SJCRH30 (cell line): ENCODE measurements around the gene ART4. TPM values are rescaled to one million over a fixed set of nuclear protein-coding genes. Genes with fewer than 3 reads are reported as not detected.

Experiments
- DNase-seq, 2 experiments: peaks; one replicate each; pipeline ENCODE4 v3.0.0-alpha.2; 2015 to 2020
- H3K27ac ChIP-seq: fragments of 250-450 bp; sonication (Bioruptor Pico); 2 replicates; pipeline ENCODE4 v1.5.1; 2020; ENCODE audit warnings: mild to moderate bottlenecking, moderate library complexity
- H3K27me3 ChIP-seq: fragments of 250-450 bp; sonication (Bioruptor Pico); 2 replicates; pipeline ENCODE4 v1.5.1; 2020; ENCODE audit warnings: mild to moderate bottlenecking, moderate library complexity
- H3K36me3 ChIP-seq: fragments of 250-450 bp; sonication (Bioruptor Pico); 2 replicates; pipeline ENCODE4 v1.5.1; 2020; ENCODE audit warnings: mild to moderate bottlenecking, moderate library complexity
- H3K4me1 ChIP-seq: fragments of 250-450 bp; sonication (Bioruptor Pico); 2 replicates; pipeline ENCODE4 v1.5.1; 2020; ENCODE audit warnings: mild to moderate bottlenecking, moderate library complexity
- H3K4me3 ChIP-seq: fragments of 250-450 bp; sonication (Bioruptor Pico); 2 replicates; pipeline ENCODE4 v1.5.1; 2020; ENCODE audit warnings: mild to moderate bottlenecking, moderate library complexity
- H3K9me3 ChIP-seq: fragments of 250-450 bp; sonication (Bioruptor Pico); replicated peaks from 2 replicates; pipeline ENCODE4 v1.5.1; 2020; ENCODE audit warnings: mild to moderate bottlenecking, moderate library complexity
- total RNA-seq: library from RNA; depleted of rRNA; stranded (reverse); fragments of >200 nt; shearing (Covaris generic); gene quantifications from 2 replicates; pipeline ENCODE4 v1.2.3, GENCODE V29; 2014

ART4 gene
- total RNA-seq, 1 experiment from 2014 or later = not detected

DNA sequence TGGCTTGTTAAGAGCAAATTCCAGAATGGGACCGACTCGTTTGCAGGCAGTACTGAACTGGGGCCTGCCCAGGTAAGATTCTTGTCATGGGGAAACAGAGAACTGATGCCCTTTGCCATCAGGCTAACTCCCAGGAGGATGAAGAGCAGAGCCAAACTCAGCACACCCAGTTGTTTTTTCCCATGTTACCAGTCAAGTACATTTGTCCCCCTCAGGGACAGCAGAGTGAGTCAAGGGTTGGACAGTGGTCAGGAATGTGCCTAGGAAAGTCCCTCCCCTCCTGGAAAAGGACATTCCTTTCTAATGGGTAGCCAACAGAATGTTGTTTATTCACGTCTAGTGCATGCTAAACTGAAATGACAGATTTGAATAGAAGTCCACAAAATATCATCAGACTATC lies 1.6 kb downstream of the ART4 start:
- peak in 1 of 2 experiments; percentile 3 for DNase-seq
- Histone ChIP-seq H3K4me3 (no peak overlapping the region), H3K27me3 (no peaks in the 10 kb centered on the region), H3K36me3 (no peaks in the 10 kb centered on the region), H3K4me1 (no peaks in the 10 kb centered on the region), H3K9me3 (no peaks in the 10 kb centered on the region), H3K27ac (no peak overlapping the region)

- H3K9me3 ChIP-seq = no peaks in the 10 kb centered on the region
- no peak for DNase-seq
- H3K27me3 ChIP-seq = no peaks in the 10 kb centered on the region
- H3K4me1 ChIP-seq = no peaks in the 10 kb centered on the region
- no peak overlapping the region for H3K4me3 ChIP-seq
- no peak overlapping the region for H3K27ac ChIP-seq
- no peaks in the 10 kb centered on the region for H3K36me3 ChIP-seq
These were observed 2.7 kb downstream of the ART4 start for GRCh38 chr12:14840616-14841015.

DNA sequence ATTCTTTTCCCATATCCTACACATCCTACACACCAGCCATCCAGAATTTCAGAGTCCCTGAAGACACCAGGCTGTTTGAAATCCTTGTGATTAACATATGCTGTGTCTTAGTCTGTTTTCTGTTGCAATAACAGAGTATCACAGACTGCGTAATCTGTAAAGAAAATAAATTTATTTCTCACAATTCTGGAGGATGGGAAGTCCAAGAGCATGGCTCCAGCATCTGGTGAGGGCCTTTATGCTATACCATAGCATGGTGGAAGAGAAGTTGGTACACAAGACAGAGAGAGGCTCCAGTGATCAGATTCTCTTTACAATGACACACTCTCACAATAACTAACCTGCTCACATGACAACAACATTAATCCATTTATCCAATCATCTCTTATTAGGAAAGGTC lies 4.1 kb downstream of the ART4 start:
- no peak for DNase-seq
- Histone ChIP-seq H3K4me1 (no peaks in the 10 kb centered on the region), H3K9me3 (no peaks in the 10 kb centered on the region), H3K4me3 (no peak overlapping the region), H3K27ac (no peak overlapping the region), H3K36me3 (no peaks in the 10 kb centered on the region), H3K27me3 (no peaks in the 10 kb centered on the region)

DNA sequence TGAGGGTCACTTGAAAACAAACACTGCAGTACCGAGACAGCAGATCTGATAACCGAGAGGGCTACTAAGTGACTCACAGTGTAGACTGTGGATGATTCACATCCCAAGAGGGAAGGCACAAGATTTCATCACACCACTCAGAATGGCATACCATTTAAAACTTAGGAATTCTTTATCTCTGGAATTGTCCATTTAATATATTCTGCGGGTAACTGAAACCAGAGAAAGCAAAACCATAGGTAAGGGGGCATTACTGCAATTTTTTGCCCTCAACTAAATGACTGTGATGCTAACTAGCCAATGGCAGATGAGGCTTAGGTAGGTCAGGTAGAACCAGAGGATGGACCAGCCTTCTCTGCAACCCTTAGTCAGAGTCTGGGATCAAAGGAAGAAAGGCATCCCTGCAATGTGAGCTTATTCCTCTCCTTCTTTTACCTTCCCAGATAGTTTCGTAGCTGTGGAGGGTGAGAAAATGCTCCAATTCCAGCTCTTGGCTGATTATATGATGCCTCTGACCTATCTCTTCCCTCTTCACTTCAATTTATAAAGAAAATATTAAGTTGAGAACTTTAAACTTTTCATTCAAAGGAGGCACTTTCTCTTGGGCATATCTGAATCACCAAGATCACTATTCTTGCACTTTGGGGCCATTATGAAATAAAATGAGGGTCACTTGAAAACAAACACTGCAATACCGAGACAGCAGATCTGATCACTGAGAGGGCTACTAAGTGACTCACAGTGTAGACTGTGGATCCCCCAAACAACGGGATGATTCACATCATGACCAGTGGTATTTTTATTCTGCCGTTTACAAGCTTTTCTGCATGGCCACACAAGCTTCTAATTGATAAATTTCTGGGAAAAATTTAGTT lies 6.8 kb downstream of the ART4 start:
- Histone ChIP-seq H3K27me3 (no peaks in the 10 kb centered on the region), H3K27ac (no peak overlapping the region), H3K4me3 (no peak overlapping the region), H3K9me3 (no peaks in the 10 kb centered on the region), H3K36me3 (no peaks in the 10 kb centered on the region), H3K4me1 (no peaks in the 10 kb centered on the region)
- no peak for DNase-seq

- Histone ChIP-seq H3K27ac (no peak overlapping the region), H3K27me3 (no peaks in the 10 kb centered on the region), H3K4me3 (no peak overlapping the region), H3K9me3 (no peaks in the 10 kb centered on the region), H3K4me1 (no peaks in the 10 kb centered on the region), H3K36me3 (no peaks in the 10 kb centered on the region)
- no peak for DNase-seq
These were observed 8.8 kb downstream of the ART4 start for GRCh38 chr12:14834509-14834908.

- Histone ChIP-seq H3K4me3 (no peak overlapping the region), H3K9me3 (no peaks in the 10 kb centered on the region), H3K4me1 (no peaks in the 10 kb centered on the region), H3K36me3 (no peaks in the 10 kb centered on the region), H3K27me3 (no peaks in the 10 kb centered on the region), H3K27ac (no peak overlapping the region)
- DNase-seq = no peak
These were observed 9.4 kb downstream of the ART4 start for GRCh38 chr12:14833952-14834351.

GRCh38 chr12:14833336-14833735 lies 10.0 kb downstream of the ART4 start:
- DNase-seq = no peak
- H3K27ac ChIP-seq = no peak overlapping the region

GRCh38 chr12:14828892-14829291 lies 14.4 kb downstream of the ART4 start:
- Histone ChIP-seq H3K36me3 (no peaks in the 10 kb centered on the region), H3K4me3 (no peak overlapping the region), H3K27me3 (no peaks in the 10 kb centered on the region), H3K4me1 (no peaks in the 10 kb centered on the region), H3K27ac (no peak overlapping the region), H3K9me3 (no peaks in the 10 kb centered on the region)
- DNase-seq = peak in 1 of 2 experiments; percentile 20

More at GRCh38 chr12:14833336-14833735, 10.0 kb downstream of the ART4 start:
- H3K36me3 ChIP-seq = no peaks in the 10 kb centered on the region
- no peak overlapping the region for H3K4me3 ChIP-seq
- H3K9me3 ChIP-seq = no peaks in the 10 kb centered on the region
- no peaks in the 10 kb centered on the region for H3K4me1 ChIP-seq
- no peaks in the 10 kb centered on the region for H3K27me3 ChIP-seq

GRCh38 chr12:14827043-14827442 lies 16.3 kb downstream of the ART4 start:
- Histone ChIP-seq H3K4me3 (no peak overlapping the region), H3K9me3 (no peaks in the 10 kb centered on the region), H3K4me1 (no peaks in the 10 kb centered on the region), H3K36me3 (no peaks in the 10 kb centered on the region), H3K27ac (no peak overlapping the region), H3K27me3 (no peaks in the 10 kb centered on the region)
- DNase-seq = no peak

- DNase-seq = no peak
- Histone ChIP-seq H3K9me3 (no peaks in the 10 kb centered on the region), H3K4me3 (no peak overlapping the region), H3K27ac (no peak overlapping the region), H3K4me1 (no peaks in the 10 kb centered on the region), H3K27me3 (no peaks in the 10 kb centered on the region), H3K36me3 (no peaks in the 10 kb centered on the region)
These were observed 16.8 kb downstream of the ART4 start for GRCh38 chr12:14826491-14826890.

DNA sequence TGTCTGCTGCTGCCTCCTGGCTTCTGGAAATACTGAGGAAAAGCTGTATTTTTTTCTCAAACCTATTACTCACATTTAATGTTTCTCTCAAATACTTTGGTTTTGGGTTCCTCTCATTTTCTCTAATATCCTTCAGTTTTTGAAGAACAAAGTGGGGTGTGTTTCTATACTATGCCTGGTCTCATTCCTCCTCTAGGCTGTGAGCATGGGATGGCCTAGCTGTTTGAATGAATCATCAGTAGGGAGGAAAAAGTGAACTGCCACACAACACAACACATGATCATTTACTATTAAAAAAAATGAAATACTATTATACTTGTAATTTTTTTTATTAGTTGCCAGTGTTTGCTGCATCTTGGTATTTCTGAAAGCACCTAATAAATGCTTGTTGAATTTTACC lies 18.1 kb downstream of the ART4 start:
- Histone ChIP-seq H3K4me3 (no peak overlapping the region), H3K27me3 (no peaks in the 10 kb centered on the region), H3K4me1 (no peaks in the 10 kb centered on the region), H3K27ac (no peak overlapping the region), H3K9me3 (no peaks in the 10 kb centered on the region), H3K36me3 (no peaks in the 10 kb centered on the region)
- DNase-seq = no peak

GRCh38 chr12:14824012-14824634 lies 19.2 kb downstream of the ART4 start:
- Histone ChIP-seq H3K4me3 (no peak overlapping the region), H3K9me3 (no peaks in the 10 kb centered on the region), H3K36me3 (no peaks in the 10 kb centered on the region), H3K27me3 (no peaks in the 10 kb centered on the region), H3K4me1 (no peaks in the 10 kb centered on the region), H3K27ac (no peak overlapping the region)
- DNase-seq = no peak

GRCh38 chr12:14814014-14814413 lies 29.3 kb downstream of the ART4 start, which contains the start of gene SMCO3:
SMCO3 (minus strand) TSS chr12:14814182; CDS start chr12:14806680, 7,502 bp downstream.
- H3K36me3 ChIP-seq = no peaks in the 10 kb centered on the region
- H3K27ac ChIP-seq = no peak within 1 kb of the TSS
- DNase-seq = no peak
- H3K4me1 ChIP-seq = no peaks in the 10 kb centered on the region
- H3K9me3 ChIP-seq = no peaks in the 10 kb centered on the region
- no peak within 1 kb of the TSS for H3K4me3 ChIP-seq
- no peaks in the 10 kb centered on the region for H3K27me3 ChIP-seq

- H3K9me3 ChIP-seq = no peaks in the 10 kb centered on the region
- no peak overlapping the region for H3K4me3 ChIP-seq
- H3K27me3 ChIP-seq = no peaks in the 10 kb centered on the region
These were observed 31.8 kb downstream of the ART4 start for GRCh38 chr12:14811486-14811885.

GRCh38 chr12:14810953-14811483 lies 32.3 kb downstream of the ART4 start:
- DNase-seq = peak; percentile 16 to 40
- Histone ChIP-seq H3K27me3 (no peaks in the 10 kb centered on the region), H3K4me1 (no peaks in the 10 kb centered on the region), H3K27ac (no peak overlapping the region), H3K4me3 (no peak overlapping the region), H3K9me3 (no peaks in the 10 kb centered on the region), H3K36me3 (no peaks in the 10 kb centered on the region)

More at GRCh38 chr12:14811486-14811885, 31.8 kb downstream of the ART4 start:
- H3K36me3 ChIP-seq = no peaks in the 10 kb centered on the region
- no peak overlapping the region for H3K27ac ChIP-seq
- DNase-seq = no peak
- H3K4me1 ChIP-seq = no peaks in the 10 kb centered on the region
